Breast epithelium (tissue), 4 donors: ENCODE measurements around the gene UFD1. TPM values are rescaled to one million over a fixed set of nuclear protein-coding genes. Genes with fewer than 3 reads are reported as not detected.

ENCODE experiments used
- DNase-seq, 2 donors: peaks; one replicate each; pipeline ENCODE4 v3.0.0-alpha.2; 2019; ENCODE audit warnings: low spot score in 2 of 2
- H3K27ac ChIP-seq, 2 donors: fragments of 200-600 bp; sonication (generic) in 1 of 2; one replicate each; pipeline ENCODE4 v1.5.1; 2016 to 2019; ENCODE audit warnings: mild to moderate bottlenecking in 1 of 2
- H3K27me3 ChIP-seq, 2 donors: fragments of 200-600 bp; sonication (generic) in 1 of 2; one replicate each; pipeline versions ENCODE4 v1.5.1 to v1.6.0; 2017 to 2019; ENCODE audit warnings: control low read depth in 1 of 2, mild to moderate bottlenecking in 1 of 2
- H3K36me3 ChIP-seq: fragments of 200-600 bp; one replicate; pipeline ENCODE4 v1.5.1; 2019
- H3K4me1 ChIP-seq, 2 donors: fragments of 200-600 bp; sonication (generic); one replicate each; pipeline ENCODE4 v1.5.1; 2016 to 2019; ENCODE audit warnings: control low read depth in 1 of 2
- H3K4me3 ChIP-seq, 3 donors: fragments of 200-600 bp; sonication (generic); 1 replicate in 2 of 3; 2 replicates in 1 of 3; pipeline ENCODE4 v1.5.1; 2016 to 2019; ENCODE audit warnings: mild to moderate bottlenecking in 3 of 3, moderate library complexity in 2 of 3
- H3K9me3 ChIP-seq, 2 donors: fragments of 200-600 bp; sonication (generic) in 1 of 2; one replicate each; pipeline ENCODE4 v1.5.1; 2016 to 2019; ENCODE audit warnings: control low read depth in 1 of 2
- POLR2A ChIP-seq: fragments of 450-650 bp; IDR thresholded peaks from one replicate; pipeline ENCODE4 v1.6.1; 2016; ENCODE audit warnings: antibody characterized with exemption, mild to moderate bottlenecking, moderate library complexity
- POLR2AphosphoS5 ChIP-seq, 3 donors: sonication (generic); formaldehyde crosslinking; IDR thresholded peaks; one replicate each; pipeline ENCODE4 v1.6.1; 2017; ENCODE audit warnings: antibody characterized with exemption in 3 of 3
- intact Hi-C: fragments of 100-400 bp; cut with DNase I; formaldehyde crosslinking; loops from one replicate; pipeline ENCODE4 v1.15.1; 2023; ENCODE audit warnings: low total_unique reads
- total RNA-seq, 3 donors: library from RNA; depleted of rRNA; stranded (reverse); fragments of >200 nt; gene quantifications; one replicate each; pipeline ENCODE4 v1.1.0, GENCODE V29; 2016
- TF ChIP-seq, protein P1 (sequence below), 3 donors: fragments of 450-650 bp; IDR thresholded peaks; one replicate each; pipeline ENCODE4 v1.5.1; 2016 to 2017; ENCODE audit warnings: antibody characterized with exemption in 3 of 3, mild to moderate bottlenecking in 3 of 3, moderate library complexity in 3 of 3

UFD1 gene
- total RNA-seq, 3 donors from 2014 or later, result 30.8 to 51.0 (median 31.8) TPM

DNA sequence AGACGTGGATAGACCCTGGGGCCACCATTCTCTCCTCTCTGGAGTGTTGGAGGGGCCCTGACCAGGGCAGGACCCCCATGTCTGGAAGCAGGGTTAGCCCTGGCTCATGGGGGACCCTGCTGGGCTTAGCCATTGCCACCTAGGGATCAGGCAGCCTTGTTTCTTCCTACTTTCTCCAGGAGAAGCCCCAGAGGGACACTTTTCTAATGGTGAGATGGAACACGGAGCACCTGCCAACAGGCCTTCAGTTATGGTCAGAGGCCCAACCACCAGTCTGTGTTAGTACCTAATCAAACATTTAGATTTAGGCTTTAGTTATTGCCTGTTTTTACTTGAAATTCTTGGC, 29.6 kb downstream of the UFD1 start:
- TF ChIP-seq POLR2A (no peak), POLR2AphosphoS5 (IDR thresholded peaks at IDR 0.05) (no peak)
- TF ChIP-seq, protein P1, sequence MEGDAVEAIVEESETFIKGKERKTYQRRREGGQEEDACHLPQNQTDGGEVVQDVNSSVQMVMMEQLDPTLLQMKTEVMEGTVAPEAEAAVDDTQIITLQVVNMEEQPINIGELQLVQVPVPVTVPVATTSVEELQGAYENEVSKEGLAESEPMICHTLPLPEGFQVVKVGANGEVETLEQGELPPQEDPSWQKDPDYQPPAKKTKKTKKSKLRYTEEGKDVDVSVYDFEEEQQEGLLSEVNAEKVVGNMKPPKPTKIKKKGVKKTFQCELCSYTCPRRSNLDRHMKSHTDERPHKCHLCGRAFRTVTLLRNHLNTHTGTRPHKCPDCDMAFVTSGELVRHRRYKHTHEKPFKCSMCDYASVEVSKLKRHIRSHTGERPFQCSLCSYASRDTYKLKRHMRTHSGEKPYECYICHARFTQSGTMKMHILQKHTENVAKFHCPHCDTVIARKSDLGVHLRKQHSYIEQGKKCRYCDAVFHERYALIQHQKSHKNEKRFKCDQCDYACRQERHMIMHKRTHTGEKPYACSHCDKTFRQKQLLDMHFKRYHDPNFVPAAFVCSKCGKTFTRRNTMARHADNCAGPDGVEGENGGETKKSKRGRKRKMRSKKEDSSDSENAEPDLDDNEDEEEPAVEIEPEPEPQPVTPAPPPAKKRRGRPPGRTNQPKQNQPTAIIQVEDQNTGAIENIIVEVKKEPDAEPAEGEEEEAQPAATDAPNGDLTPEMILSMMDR (IDR thresholded peaks at IDR 0.05), result no peak
- peaks cover 12% of the 10 kb centered on the region for H3K36me3 ChIP-seq
- H3K4me1 ChIP-seq, result peaks cover 0 to 14% of the 10 kb centered on the region in 2 donors
- no peak overlapping the region for H3K4me3 ChIP-seq
- no peak for DNase-seq
- intact Hi-C loops, result no loop called here
- H3K9me3 ChIP-seq, result no peaks in the 10 kb centered on the region
- H3K27ac ChIP-seq, result no peak overlapping the region
- H3K27me3 ChIP-seq, result no peaks in the 10 kb centered on the region

DNA sequence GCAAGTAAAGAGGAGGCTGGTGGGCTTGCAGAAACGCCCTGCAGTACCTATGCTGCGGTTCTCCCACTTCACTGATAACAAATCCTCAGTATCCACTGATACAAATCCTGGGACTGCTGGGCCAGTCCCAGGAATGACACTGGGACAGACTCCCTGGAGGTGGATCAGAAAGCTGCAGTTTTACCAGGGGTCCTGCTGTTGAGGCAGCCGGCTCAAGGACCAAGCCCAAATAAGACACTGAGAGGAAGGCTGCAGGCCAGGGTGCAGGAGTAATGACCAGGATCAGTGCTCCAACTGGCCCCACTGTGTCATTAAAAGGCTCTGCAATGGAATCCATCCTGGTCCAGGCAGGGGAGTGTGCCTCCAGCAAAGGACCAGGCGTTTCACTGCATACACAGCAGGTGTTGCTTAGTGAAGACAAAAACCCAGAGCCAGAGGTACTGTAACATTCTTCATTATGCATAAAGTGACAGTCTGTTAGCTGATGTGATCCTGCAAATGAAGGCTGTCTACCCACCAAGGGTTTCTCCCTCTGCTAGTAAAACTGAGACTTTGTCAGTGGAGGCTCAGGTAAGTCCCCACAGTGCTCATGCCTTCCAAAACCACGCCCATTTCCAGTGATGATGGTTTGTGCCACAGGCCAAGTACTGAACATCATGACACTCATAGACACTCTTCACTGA, 30.1 kb downstream of the UFD1 start:
- Histone ChIP-seq H3K9me3 (no peaks in the 10 kb centered on the region), H3K4me3 (no peak overlapping the region), H3K27ac (no peak overlapping the region), H3K4me1 (peaks cover 0 to 14% of the 10 kb centered on the region in 2 donors), H3K36me3 (peaks cover 11% of the 10 kb centered on the region), H3K27me3 (no peaks in the 10 kb centered on the region)
- intact Hi-C loops, result no loop called here
- DNase-seq, result no peak
- TF ChIP-seq, protein P1 (IDR thresholded peaks at IDR 0.05), result no peak
- TF ChIP-seq POLR2AphosphoS5 (IDR thresholded peaks at IDR 0.05) (no peak), POLR2A (no peak)

DNA sequence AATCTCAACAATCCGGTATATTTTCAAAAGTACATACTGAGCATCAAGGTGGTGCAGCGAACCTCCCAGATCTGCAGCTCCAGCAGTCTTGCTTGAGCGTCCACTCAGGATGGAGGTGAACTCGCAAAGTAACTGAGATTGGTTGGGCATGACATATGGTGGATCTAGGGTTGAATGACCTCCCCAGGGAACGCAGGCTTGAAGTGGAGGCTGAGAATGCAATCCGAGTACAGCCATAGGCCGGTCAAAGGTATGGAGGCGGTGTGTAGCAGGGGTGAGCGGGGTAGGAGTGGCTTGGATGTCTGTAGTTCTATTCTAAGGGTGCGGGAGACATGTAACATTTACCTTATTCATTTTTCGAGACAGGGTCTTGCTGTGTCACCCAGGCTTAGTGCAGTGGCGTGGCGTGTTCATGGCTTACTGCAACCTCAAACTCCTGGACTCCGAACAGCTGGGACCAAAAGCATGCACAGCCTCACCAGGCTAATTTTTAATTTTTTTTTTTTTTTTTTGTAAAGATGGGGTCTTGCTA, 30.9 kb downstream of the UFD1 start:
- DNase-seq, result no peak
- Histone ChIP-seq H3K4me1 (peaks cover 0 to 14% of the 10 kb centered on the region in 2 donors), H3K4me3 (peak overlapping the region; percentile 84 to 91 (median 90)), H3K36me3 (peaks cover 4% of the 10 kb centered on the region), H3K27ac (peak overlapping the region; percentile 93 to 96), H3K27me3 (no peaks in the 10 kb centered on the region), H3K9me3 (no peaks in the 10 kb centered on the region)
- intact Hi-C loops, result no loop called here
- TF ChIP-seq POLR2A, result no peak
- no peak for TF ChIP-seq POLR2AphosphoS5 (IDR thresholded peaks at IDR 0.05)
- TF ChIP-seq, protein P1 (IDR thresholded peaks at IDR 0.05), result no peak

DNA sequence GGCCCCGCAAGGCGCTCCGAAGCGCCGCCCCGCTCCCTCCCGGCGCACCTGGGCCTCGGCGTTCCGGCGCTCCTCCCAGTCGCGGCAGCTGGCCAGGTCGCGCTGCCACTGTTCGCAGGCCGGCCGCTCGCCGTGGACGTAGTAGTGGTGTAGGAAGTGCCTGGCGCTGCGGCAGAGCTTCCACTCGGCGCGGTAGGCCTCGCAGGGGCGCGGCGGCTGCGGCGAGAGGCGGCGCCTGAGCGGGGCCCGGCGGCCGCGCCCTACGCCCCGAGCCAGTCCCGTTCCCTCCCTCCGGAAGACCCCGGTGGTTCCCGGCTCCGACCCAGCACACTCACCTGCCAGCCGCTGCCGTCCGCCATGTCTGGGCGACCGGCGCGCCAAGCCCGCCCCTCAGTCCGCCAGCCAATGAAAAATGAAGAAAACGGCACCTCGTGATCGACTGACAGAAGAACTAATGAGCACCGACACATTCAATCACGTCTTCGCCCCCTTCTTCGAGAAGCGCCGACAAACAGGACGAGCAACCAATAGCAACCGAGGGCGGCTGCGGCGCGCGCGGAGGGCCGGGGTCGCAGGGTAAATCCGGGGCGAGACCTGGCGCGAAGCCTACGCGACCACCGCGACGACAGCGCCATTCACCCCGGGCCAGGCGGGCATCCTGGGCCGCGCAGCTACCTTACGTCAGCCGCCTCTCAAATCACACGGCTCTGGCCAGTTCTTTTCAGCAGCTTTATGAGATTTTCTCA, 31.5 kb downstream of the UFD1 start, which contains the start of gene C22orf39:
Gene C22orf39, minus strand, starts transcription at position 382 of the 746 bp plus-strand sequence. Its CDS starts 23 bp downstream, at position 359.
- peak; percentile 87 to 94 for DNase-seq
- Histone ChIP-seq H3K27ac (peak within 1 kb of the TSS; percentile 93 to 96), H3K4me3 (peak within 1 kb of the TSS; percentile 84 to 91 (median 90)), H3K27me3 (no peaks in the 10 kb centered on the region), H3K9me3 (no peaks in the 10 kb centered on the region), H3K4me1 (peaks cover 0 to 14% of the 10 kb centered on the region in 2 donors), H3K36me3 (no peaks in the 10 kb centered on the region)
- peak; percentile 57 for TF ChIP-seq POLR2A
- peak; percentile 56 to 92 (median 71) for TF ChIP-seq POLR2AphosphoS5 (IDR thresholded peaks at IDR 0.05)
- TF ChIP-seq, protein P1 (IDR thresholded peaks at IDR 0.05), result peak in 1 of 3 donors; percentile 8
- intact Hi-C loops, result no loop called here
